Natural killer cell (primary cell): ENCODE data around the gene PDZD7. TPM values are rescaled to one million over a fixed set of nuclear protein-coding genes. Genes with fewer than 3 reads are reported as not detected.

Experiments used
- ATAC-seq, 3 donors: fragments of 150-1000 bp in 2 of 3; fragments of 200-7000 bp in 1 of 3; cut with Tn5 transposase; 1 replicate in 1 of 3; 2 replicates in 2 of 3; pipeline ENCODE4 v1.10.0; 2021; ENCODE audit warnings: mild to moderate bottlenecking in 2 of 3, moderate library complexity in 2 of 3
- DNase-seq, 2 donors: peaks; one replicate each; pipeline versions ENCODE4 v3.0.0 to v3.0.0-alpha.2; 2013 to 2021; ENCODE audit warnings: mixed read lengths in 1 of 2
- H3K27ac ChIP-seq: one replicate; pipeline ENCODE4 v1.5.1; 2013; ENCODE audit warnings: mild to moderate bottlenecking, low read length
- H3K27me3 ChIP-seq: one replicate; pipeline ENCODE4 v1.6.1; 2013; ENCODE audit warnings: low read length; ENCODE audit not compliant: control insufficient read depth, insufficient read depth
- H3K36me3 ChIP-seq: one replicate; pipeline ENCODE4 v1.6.1; 2013; ENCODE audit warnings: low read length; ENCODE audit not compliant: control insufficient read depth, insufficient read depth
- H3K4me1 ChIP-seq: one replicate; pipeline ENCODE4 v1.6.1; 2013; ENCODE audit warnings: low read length; ENCODE audit not compliant: control insufficient read depth, insufficient read depth
- H3K4me3 ChIP-seq: one replicate; pipeline ENCODE4 v1.5.1; 2013; ENCODE audit warnings: low read length
- H3K9me3 ChIP-seq: one replicate; pipeline ENCODE4 v1.6.1; 2013; ENCODE audit warnings: low read length; ENCODE audit not compliant: control insufficient read depth, insufficient read depth
- H3K27ac Mint-ChIP-seq, 2 donors: one replicate each; pipeline ENCODE4 v1.8.0; 2022; ENCODE audit warnings: mild to moderate bottlenecking in 2 of 2, mixed read lengths in 2 of 2, moderate library complexity in 1 of 2
- H3K27me3 Mint-ChIP-seq, 2 donors: one replicate each; pipeline ENCODE4 v1.8.0; 2022; ENCODE audit warnings: low read depth in 2 of 2, mixed read lengths in 2 of 2
- H3K36me3 Mint-ChIP-seq: one replicate; pipeline ENCODE4 v1.8.0; 2022; ENCODE audit warnings: mixed read lengths
- H3K4me1 Mint-ChIP-seq, 2 donors: one replicate each; pipeline ENCODE4 v1.8.0; 2022; ENCODE audit warnings: mixed read lengths in 2 of 2
- H3K4me3 Mint-ChIP-seq: one replicate; pipeline ENCODE4 v1.8.0; 2022; ENCODE audit warnings: mild to moderate bottlenecking, moderate library complexity, mixed read lengths
- H3K9me3 Mint-ChIP-seq, 2 donors: one replicate each; pipeline ENCODE4 v1.8.0; 2022; ENCODE audit warnings: mixed read lengths in 2 of 2
- CTCF ChIP-seq: fragments of 200-600 bp; IDR thresholded peaks from one replicate; pipeline ENCODE4 v1.8.0; 2022; ENCODE audit warnings: antibody characterized with exemption
- WGBS: methylation state at CpG from one replicate; pipeline ENCODE4 v1.1.7; 2013; ENCODE audit warnings: missing lambda C conversion rate; ENCODE audit not compliant: insufficient coverage; 5-methylcytosine and 5-hydroxymethylcytosine counted together
- intact Hi-C: fragments of 100-400 bp; cut with micrococcal nuclease; formaldehyde crosslinking; loops from one replicate; pipeline ENCODE4 v1.14.2; 2022
- total RNA-seq, 4 donors: library from RNA; stranded (reverse); fragments of 120-200 nt in 1 of 4; gene quantifications; one replicate each; pipeline versions ENCODE4 v1.2.3 to v1.2.4, GENCODE V29; 2013 to 2022

PDZD7 gene
- 1 to 10 TPM in 1 of 3 donors, under 1 TPM in 2; 0.35 to 1.2 (median 0.52) TPM for total RNA-seq
- total RNA-seq (2013) = 1.1 TPM

- H3K27me3 Mint-ChIP-seq = peaks cover 0 to 7% of the 10 kb centered on the region in 2 donors
- H3K4me3 ChIP-seq = peak within 1 kb of the TSS; percentile 50
- H3K27ac ChIP-seq = peak within 1 kb of the TSS; percentile 98
- WGBS = under 1% methylated on average over 38 of the region's 38 CpGs
- DNase-seq (peak; percentile 96 to 98), ATAC-seq (peak; percentile 76 to 91 (median 85))
- intact Hi-C loops = loop anchor here (5.0 kb wide), 3 partner anchors 34 to 321 kb away; partner anchors contain the start of genes BTRC and LZTS2
- peak within 1 kb of the TSS; percentile 88 for H3K4me3 Mint-ChIP-seq
- peak within 1 kb of the TSS; percentile 83 to 89 for H3K27ac Mint-ChIP-seq
- H3K4me1 Mint-ChIP-seq = peaks cover 27 to 28% of the 10 kb centered on the region in 2 donors
- H3K36me3 ChIP-seq = peaks cover 16% of the 10 kb centered on the region
- peaks cover 28% of the 10 kb centered on the region for H3K4me1 ChIP-seq
- no peak for TF ChIP-seq CTCF
- H3K36me3 Mint-ChIP-seq = no peaks in the 10 kb centered on the region
- no peaks in the 10 kb centered on the region for H3K27me3 ChIP-seq
- no peaks in the 10 kb centered on the region for H3K9me3 ChIP-seq
- no peaks in the 10 kb centered on the region for H3K9me3 Mint-ChIP-seq
Observed at GRCh38 chr10:101031128-101031795, at the start of gene PDZD7, which contains the start of gene SFXN3. PDZD7 (minus strand) TSS chr10:101031129; CDS start chr10:101030219, 910 bp downstream. SFXN3 (plus strand) TSS chr10:101031234; CDS start chr10:101034695, 3,461 bp downstream.

GRCh38 chr10:101079874-101080273, 48.9 kb upstream of the PDZD7 start:
- intact Hi-C loops = no loop called here
- WGBS = 90% methylated on average over 1 of the region's 1 CpG
- Histone ChIP-seq H3K4me3 (no peak overlapping the region), H3K9me3 (no peaks in the 10 kb centered on the region), H3K4me1 (no peaks in the 10 kb centered on the region), H3K27ac (no peak overlapping the region), H3K36me3 (no peaks in the 10 kb centered on the region), H3K27me3 (peaks cover 7% of the 10 kb centered on the region)
- no peaks in the 10 kb centered on the region for H3K36me3 Mint-ChIP-seq
- no peak overlapping the region for H3K27ac Mint-ChIP-seq
- ATAC-seq (no peak), DNase-seq (no peak)
- peaks cover 34 to 72% of the 10 kb centered on the region in 2 donors for H3K27me3 Mint-ChIP-seq
- H3K9me3 Mint-ChIP-seq = no peaks in the 10 kb centered on the region
- TF ChIP-seq CTCF = no peak
- H3K4me3 Mint-ChIP-seq = no peak overlapping the region
- no peaks in the 10 kb centered on the region for H3K4me1 Mint-ChIP-seq

GRCh38 chr10:101076630-101077029, 45.7 kb upstream of the PDZD7 start:
- H3K4me1 Mint-ChIP-seq = no peaks in the 10 kb centered on the region
- no peaks in the 10 kb centered on the region for H3K36me3 ChIP-seq
- intact Hi-C loops = no loop called here
- no peak for TF ChIP-seq CTCF
- H3K27ac Mint-ChIP-seq = no peak overlapping the region
- H3K36me3 Mint-ChIP-seq = no peaks in the 10 kb centered on the region
- no peak for DNase-seq
- H3K9me3 ChIP-seq = no peaks in the 10 kb centered on the region
- no peak overlapping the region for H3K4me3 ChIP-seq
- H3K27ac ChIP-seq = no peak overlapping the region
- ATAC-seq = no peak
- H3K27me3 Mint-ChIP-seq = peaks cover 45 to 83% of the 10 kb centered on the region in 2 donors
- peaks cover 7% of the 10 kb centered on the region for H3K27me3 ChIP-seq
- no peak overlapping the region for H3K4me3 Mint-ChIP-seq
- H3K9me3 Mint-ChIP-seq = no peaks in the 10 kb centered on the region
- 77% methylated on average over 4 of the region's 5 CpGs for WGBS
- H3K4me1 ChIP-seq = peaks cover 16% of the 10 kb centered on the region
